Thymus (tissue), 11 donors: Measurements from ENCODE around the gene DRD3. TPM values are rescaled to one million over a fixed set of nuclear protein-coding genes. Genes with fewer than 3 reads are reported as not detected.

ENCODE experiments used
- DNase-seq, 9 donors: peaks; one replicate each; pipeline ENCODE4 v3.0.0-alpha.2; 2013; ENCODE audit warnings: low spot score in 9 of 9, low read depth in 6 of 9, missing footprints in 1 of 9
- H3K27ac ChIP-seq, 2 donors: one replicate each; pipeline ENCODE4 v1.5.1; 2013; ENCODE audit warnings: control low read depth in 1 of 2, low read depth in 1 of 2, low read length in 1 of 2, mild to moderate bottlenecking in 1 of 2, moderate library complexity in 1 of 2
- H3K27me3 ChIP-seq, 2 donors: one replicate each; pipeline ENCODE4 v1.5.1; 2013; ENCODE audit warnings: low read length in 1 of 2; ENCODE audit not compliant: control insufficient read depth in 2 of 2, insufficient read depth in 1 of 2
- H3K36me3 ChIP-seq, 2 donors: one replicate each; pipeline ENCODE4 v1.5.1; 2013; ENCODE audit warnings: low read length in 1 of 2, mild to moderate bottlenecking in 1 of 2, moderate library complexity in 1 of 2; ENCODE audit not compliant: control insufficient read depth in 2 of 2, insufficient read depth in 2 of 2
- H3K4me1 ChIP-seq, 2 donors: one replicate each; pipeline ENCODE4 v1.5.1; 2013; ENCODE audit warnings: low read length in 2 of 2; ENCODE audit not compliant: control insufficient read depth in 2 of 2, insufficient read depth in 2 of 2
- H3K4me3 ChIP-seq, 2 donors: one replicate each; pipeline ENCODE4 v1.5.1; 2013; ENCODE audit warnings: low read length in 2 of 2, control low read depth in 1 of 2, mild to moderate bottlenecking in 1 of 2
- H3K9me3 ChIP-seq, 2 donors: one replicate each; pipeline ENCODE4 v1.5.1; 2013; ENCODE audit warnings: low read length in 1 of 2, mild to moderate bottlenecking in 1 of 2; ENCODE audit not compliant: control insufficient read depth in 2 of 2, insufficient read depth in 1 of 2
- WGBS: extraction: QIAGEN DNeasy Blood & Tissue Kit; methylation state at CpG from one replicate; pipeline ENCODE4 v1.1.7; 2013; 5-methylcytosine and 5-hydroxymethylcytosine counted together
- polyA plus RNA-seq: library from polyadenylated mRNA; stranded (reverse); fragments of 200-250 nt; gene quantifications from one replicate; pipeline ENCODE4 v1.2.3, GENCODE V29; 2013
- total RNA-seq: library from RNA; stranded (reverse); fragments of 120-200 nt; gene quantifications from one replicate; pipeline ENCODE4 v1.2.4, GENCODE V29; 2013
- donor health status: healthy.

Gene DRD3
- total and polyA plus RNA-seq, 2 donors = 0.05 TPM; not detected in 1

DNA sequence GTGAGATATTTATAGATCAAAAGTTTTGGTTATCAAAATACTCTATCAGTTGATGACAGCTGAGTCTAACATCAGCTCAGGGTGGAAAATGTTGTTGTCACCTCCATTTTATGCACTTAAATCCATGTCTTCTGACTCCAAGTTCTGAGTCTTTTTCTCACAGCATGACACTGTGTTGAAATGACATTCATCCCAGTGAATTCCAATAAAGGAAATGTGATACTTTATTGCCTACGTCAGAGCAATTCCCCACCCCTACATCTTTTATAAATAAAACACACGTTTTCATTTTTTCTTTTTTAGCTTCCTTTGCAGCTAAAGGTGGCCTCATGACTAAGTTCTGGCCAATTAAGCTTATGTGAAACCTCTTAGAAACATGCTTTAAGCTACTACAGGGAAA, 10.7 kb downstream of the DRD3 start:
- peaks cover 0 to 3% of the 10 kb centered on the region in 2 donors for H3K9me3 ChIP-seq
- H3K27ac ChIP-seq = no peak overlapping the region
- no peaks in the 10 kb centered on the region for H3K36me3 ChIP-seq
- 73% methylated on average over 2 of the region's 2 CpGs for WGBS
- H3K27me3 ChIP-seq = peaks cover 0 to 2% of the 10 kb centered on the region in 2 donors
- no peak overlapping the region for H3K4me3 ChIP-seq
- no peak for DNase-seq
- no peaks in the 10 kb centered on the region for H3K4me1 ChIP-seq

DNA sequence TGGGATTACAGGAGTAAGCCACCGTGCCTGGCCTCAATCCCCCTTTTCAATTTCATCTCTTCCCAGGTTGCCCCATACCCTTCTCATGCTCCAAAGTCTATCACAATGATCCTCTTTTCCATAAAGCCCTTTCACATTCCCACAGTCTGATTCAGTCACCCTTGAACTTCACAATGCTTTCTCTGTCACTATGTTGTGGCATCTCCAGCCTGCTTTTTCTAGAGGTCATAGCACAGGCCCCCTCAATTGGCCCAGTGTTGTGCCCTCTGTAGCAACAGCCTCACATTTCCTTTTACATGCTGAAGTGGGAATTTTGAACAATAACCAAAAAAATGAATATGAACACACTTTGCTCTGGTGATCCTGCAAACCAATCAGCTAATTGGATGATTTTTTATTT, 21.5 kb downstream of the DRD3 start:
- Histone ChIP-seq H3K9me3 (no peaks in the 10 kb centered on the region), H3K27me3 (peaks cover 0 to 9% of the 10 kb centered on the region in 2 donors), H3K4me1 (peaks cover 0 to 6% of the 10 kb centered on the region in 2 donors), H3K4me3 (no peak overlapping the region), H3K27ac (no peak overlapping the region), H3K36me3 (no peaks in the 10 kb centered on the region)
- WGBS = 95% methylated on average over 1 of the region's 1 CpG
- no peak for DNase-seq

DNA sequence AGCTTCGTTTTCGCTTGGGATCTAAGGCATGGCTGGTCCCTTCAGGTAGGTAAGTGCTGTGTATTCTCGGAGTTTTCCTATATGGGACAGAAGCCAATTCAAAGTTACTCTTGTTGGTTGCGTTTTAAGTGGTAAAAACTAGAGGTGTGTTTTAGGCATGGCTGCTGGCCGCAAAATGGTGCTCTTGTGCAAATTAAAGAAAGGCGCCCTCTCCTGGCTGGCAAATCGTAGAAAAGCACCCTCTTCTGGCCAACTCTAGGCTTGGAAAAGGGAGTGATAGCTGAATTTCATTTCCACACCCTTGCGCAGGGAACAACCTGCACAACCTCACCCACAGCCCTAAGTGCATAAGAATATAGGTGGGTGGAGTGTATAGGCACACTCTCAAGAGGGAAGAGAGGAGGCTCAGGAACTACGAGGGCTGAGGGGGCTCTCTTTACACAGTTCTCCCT, 23.5 kb downstream of the DRD3 start:
- Histone ChIP-seq H3K27ac (no peak overlapping the region), H3K4me3 (no peak overlapping the region), H3K27me3 (peaks cover 0 to 9% of the 10 kb centered on the region in 2 donors), H3K36me3 (no peaks in the 10 kb centered on the region), H3K4me1 (peaks cover 0 to 6% of the 10 kb centered on the region in 2 donors), H3K9me3 (no peaks in the 10 kb centered on the region)
- DNase-seq = peak in 4 of 9 donors; percentile 6 to 33 (median 12)
- 84% methylated on average over 9 of the region's 9 CpGs for WGBS

DNA sequence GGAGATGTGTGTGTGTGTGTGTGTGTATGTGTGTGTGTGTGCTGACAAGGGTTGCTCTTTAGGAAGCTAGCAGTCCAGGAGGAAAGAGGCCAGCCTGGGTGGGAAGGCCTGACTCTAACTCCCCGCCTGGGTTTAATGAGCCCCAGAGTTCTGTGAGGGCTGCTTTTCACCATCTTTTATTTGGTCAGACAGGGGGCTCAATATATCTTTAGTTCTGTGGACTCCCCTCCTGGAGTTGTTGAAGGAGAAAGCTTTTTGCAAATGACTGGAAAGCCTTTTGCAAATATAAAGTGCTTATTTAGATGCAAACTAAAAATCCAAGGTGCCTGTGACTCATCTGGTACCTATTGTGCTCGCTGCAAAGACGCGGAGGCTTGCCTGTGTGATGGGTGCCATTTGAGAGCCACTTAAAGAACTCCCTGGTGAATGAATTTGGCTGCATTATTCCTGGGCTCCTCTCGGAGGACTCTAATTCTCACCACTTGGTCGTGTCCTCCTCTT, 24.5 kb downstream of the DRD3 start:
- Histone ChIP-seq H3K4me3 (no peak overlapping the region), H3K36me3 (no peaks in the 10 kb centered on the region), H3K27me3 (peaks cover 0 to 9% of the 10 kb centered on the region in 2 donors), H3K4me1 (peaks cover 0 to 6% of the 10 kb centered on the region in 2 donors), H3K27ac (no peak overlapping the region), H3K9me3 (no peaks in the 10 kb centered on the region)
- 79% methylated on average over 6 of the region's 6 CpGs for WGBS
- no peak for DNase-seq

DNA sequence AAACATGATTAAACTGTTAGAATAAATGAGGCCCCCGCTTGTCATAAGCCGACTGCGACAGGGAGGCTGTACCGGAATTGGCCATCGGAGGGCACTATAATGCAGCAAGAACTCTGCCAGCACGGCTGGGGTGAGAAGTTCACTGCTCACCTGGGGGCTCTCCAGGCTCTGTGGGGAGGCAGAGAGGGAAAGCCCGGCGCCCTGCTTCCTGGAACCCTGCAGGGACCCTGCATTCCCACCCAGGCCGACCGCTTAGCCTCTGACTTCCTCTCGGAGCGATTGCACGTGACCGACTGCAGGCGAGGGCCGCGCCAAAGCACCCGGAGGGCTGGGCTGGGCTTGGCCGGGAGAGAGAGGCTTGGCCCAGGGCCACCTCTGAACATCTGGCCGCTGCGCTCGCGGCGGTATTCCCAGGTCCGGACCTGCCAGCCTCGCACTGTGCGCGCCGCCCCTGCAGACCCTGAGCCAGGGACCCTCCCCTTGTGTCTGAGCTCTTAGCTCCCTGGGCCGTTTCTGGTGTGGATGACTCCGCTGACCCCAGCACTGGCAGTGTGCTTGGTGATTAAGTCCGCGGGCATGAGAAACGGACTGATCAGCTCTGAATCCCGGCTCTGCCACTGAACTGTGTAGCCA, 26.2 kb downstream of the DRD3 start:
- Histone ChIP-seq H3K27ac (no peak overlapping the region), H3K9me3 (no peaks in the 10 kb centered on the region), H3K4me1 (peaks cover 0 to 6% of the 10 kb centered on the region in 2 donors), H3K4me3 (peak overlapping the region; percentile 16 to 39), H3K27me3 (peaks cover 0 to 9% of the 10 kb centered on the region in 2 donors), H3K36me3 (no peaks in the 10 kb centered on the region)
- WGBS = 11% methylated on average over 35 of the region's 35 CpGs
- peak; percentile 18 to 76 (median 44) for DNase-seq

DNA sequence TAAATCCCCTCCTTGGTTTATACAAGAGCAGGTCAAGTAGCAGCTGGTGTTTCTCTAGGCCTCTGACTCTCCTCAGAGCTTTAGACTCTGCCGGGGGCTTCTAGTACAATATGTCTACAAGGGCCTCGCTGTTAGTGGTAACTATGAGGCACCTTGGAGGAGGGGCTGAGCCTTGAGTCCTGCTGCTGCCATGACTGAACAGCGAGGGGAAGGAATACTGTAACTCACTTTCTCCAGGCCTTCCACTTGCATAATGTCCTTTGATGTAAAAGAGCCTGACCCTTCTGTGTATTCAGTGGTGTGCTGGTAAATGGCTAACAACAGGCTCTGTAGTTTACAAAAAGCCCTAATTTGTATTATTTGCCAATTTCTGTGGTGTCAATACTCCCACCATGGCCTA, 27.8 kb downstream of the DRD3 start:
- H3K9me3 ChIP-seq = no peaks in the 10 kb centered on the region
- no peaks in the 10 kb centered on the region for H3K36me3 ChIP-seq
- no peak overlapping the region for H3K4me3 ChIP-seq
- H3K27ac ChIP-seq = no peak overlapping the region
- peaks cover 0 to 9% of the 10 kb centered on the region in 2 donors for H3K27me3 ChIP-seq
- WGBS = 98% methylated on average over 3 of the region's 3 CpGs
- peaks cover 0 to 6% of the 10 kb centered on the region in 2 donors for H3K4me1 ChIP-seq
- DNase-seq = no peak

DNA sequence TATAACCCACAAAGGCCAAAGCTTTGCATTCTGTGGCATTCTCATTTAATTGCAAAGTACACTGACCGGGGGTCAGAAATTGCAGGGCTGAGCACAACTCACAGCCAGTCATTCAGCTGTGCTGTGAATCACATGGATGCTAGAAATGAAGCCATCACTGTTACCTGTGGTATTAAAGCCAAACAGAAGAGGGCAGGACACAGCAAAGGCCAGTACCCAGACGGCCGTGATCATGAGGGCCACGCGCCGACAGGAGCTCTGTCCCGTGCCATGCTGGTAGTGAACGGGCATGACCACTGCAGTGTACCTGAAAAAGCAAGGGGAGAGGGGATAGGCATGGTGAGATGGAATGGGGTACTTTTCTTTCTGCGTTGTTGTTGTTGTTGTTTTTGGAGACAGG, 31.6 kb downstream of the DRD3 start:
- Histone ChIP-seq H3K27me3 (peaks cover 0 to 2% of the 10 kb centered on the region in 2 donors), H3K36me3 (no peaks in the 10 kb centered on the region), H3K4me3 (no peak overlapping the region), H3K27ac (no peak overlapping the region), H3K9me3 (no peaks in the 10 kb centered on the region), H3K4me1 (no peaks in the 10 kb centered on the region)
- WGBS = 94% methylated on average over 9 of the region's 9 CpGs
- no peak for DNase-seq

DNA sequence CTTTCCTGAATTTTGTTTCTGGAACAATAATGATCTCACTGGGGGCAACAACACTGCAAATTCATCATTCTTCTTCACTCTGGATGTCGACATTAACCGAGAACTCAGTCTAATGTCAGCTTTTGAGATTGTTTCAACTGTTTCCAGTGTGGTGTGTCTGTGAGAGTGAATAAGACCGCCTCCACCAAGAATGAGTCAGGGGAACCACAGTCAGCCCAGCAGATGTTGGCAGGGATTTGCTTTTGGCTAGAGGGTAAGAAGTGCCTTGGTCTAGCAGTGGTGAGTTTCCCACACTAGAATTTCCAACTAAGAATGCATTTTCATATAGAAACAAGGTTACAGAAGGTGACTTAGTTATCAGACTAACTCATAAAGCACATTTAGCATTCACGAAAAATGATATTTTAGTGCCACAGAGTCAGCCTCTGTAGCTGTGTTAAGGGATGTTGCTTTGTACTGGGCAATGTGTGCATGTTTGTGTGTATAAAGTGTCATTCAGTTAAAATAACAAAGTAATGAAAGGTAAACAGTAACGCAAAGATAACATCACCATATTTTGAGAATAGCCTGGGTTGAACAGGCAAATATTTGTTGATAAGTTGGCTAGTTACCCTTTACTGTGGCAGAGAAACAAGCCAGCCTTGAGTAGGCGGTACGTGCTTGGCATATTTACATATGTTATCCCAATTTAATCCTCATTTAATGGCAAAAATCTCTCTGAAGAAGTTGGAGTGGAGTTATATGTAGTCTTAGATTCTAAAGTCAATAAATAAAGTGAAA, 33.8 kb downstream of the DRD3 start:
- Histone ChIP-seq H3K9me3 (no peaks in the 10 kb centered on the region), H3K27me3 (peaks cover 0 to 2% of the 10 kb centered on the region in 2 donors), H3K4me1 (no peaks in the 10 kb centered on the region), H3K27ac (no peak overlapping the region), H3K4me3 (no peak overlapping the region), H3K36me3 (no peaks in the 10 kb centered on the region)
- DNase-seq = no peak
- 95% methylated on average over 7 of the region's 7 CpGs for WGBS

DNA sequence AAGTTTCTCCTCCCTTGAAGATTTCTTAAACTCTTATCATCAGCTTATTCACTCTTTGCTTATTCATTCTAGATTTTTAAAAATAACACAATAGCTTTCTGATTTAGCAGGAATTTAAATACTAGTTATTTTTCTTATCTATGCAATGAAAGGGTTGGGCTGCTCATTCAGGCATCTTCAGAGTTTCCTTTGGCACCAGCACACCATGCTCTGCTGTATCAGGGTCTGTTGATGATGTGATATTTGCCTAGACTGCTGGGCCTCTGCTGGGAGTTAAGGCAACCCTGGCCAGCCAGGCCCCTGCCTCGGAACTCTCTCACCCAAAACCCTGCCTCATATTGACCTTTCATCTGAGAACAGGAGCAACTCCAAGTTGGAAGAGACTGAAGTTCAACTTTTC, 35.0 kb downstream of the DRD3 start:
- H3K36me3 ChIP-seq = no peaks in the 10 kb centered on the region
- no peaks in the 10 kb centered on the region for H3K9me3 ChIP-seq
- DNase-seq = no peak
- peaks cover 0 to 2% of the 10 kb centered on the region in 2 donors for H3K27me3 ChIP-seq
- WGBS = 91% methylated on average over 1 of the region's 1 CpG
- H3K27ac ChIP-seq = no peak overlapping the region
- no peaks in the 10 kb centered on the region for H3K4me1 ChIP-seq
- H3K4me3 ChIP-seq = no peak overlapping the region
